Activated CD8-positive, alpha-beta memory T cell treated with anti-CD3 and anti-CD28 coated beads, Interleukin-2, amount 50 U/mL, for 24 hours (primary cell): Measurements from ENCODE around the gene SSNA1.
A peak's percentile ranks its signal among the peaks of the same experiment; 100 is the strongest.
"Not testable (repeated sequence)": the region's sequence is repeated elsewhere in the genome, so short reads cannot be mapped to it uniquely, and the experiment has no call there.

Experiments
- DNase-seq: peaks from one replicate; pipeline ENCODE4 v3.0.0-alpha.2; 2020; ENCODE audit errors: extremely low read depth

Gene SSNA1

DNA sequence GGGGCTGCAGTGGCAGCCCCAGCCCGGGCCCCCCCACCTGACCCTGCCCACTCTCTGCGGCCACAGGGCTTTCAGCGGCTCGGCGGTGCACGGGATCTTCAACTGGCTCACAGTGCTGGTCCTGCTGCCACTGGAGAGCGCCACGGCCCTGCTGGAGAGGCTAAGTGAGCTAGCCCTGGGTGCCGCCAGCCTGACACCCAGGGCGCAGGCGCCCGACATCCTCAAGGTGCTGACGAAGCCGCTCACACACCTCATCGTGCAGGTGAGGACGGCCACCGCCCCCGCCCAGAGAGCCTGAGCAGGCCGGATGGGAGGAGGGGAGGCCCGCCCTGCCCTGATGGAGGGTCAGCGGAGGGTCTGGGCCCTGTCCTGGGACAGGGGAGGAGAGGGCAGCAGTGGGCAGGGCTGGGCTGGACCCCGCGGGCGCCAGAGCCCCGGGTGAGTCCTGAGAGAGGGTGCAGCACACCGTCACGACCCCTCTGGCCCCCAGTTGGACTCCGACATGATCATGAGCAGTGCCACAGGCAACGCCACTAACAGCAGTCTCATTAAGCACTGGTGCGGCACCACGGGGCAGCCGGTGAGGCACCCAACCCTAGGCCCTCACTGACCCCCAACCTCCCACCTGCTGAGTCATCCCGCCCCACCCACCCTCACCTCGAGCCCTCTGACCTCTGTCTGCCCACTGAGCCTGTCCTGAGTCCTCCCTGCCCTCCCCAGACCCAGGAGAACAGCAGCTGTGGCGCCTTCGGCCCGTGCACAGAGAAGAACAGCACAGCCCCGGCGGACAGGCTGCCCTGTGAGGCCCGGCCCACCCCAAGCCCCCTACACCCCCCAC, 44.9 kb downstream of the SSNA1 start:
- no peak for DNase-seq

- no peak for DNase-seq
Observed at GRCh38 chr9:137234055-137234697, 45.7 kb downstream of the SSNA1 start.

DNA sequence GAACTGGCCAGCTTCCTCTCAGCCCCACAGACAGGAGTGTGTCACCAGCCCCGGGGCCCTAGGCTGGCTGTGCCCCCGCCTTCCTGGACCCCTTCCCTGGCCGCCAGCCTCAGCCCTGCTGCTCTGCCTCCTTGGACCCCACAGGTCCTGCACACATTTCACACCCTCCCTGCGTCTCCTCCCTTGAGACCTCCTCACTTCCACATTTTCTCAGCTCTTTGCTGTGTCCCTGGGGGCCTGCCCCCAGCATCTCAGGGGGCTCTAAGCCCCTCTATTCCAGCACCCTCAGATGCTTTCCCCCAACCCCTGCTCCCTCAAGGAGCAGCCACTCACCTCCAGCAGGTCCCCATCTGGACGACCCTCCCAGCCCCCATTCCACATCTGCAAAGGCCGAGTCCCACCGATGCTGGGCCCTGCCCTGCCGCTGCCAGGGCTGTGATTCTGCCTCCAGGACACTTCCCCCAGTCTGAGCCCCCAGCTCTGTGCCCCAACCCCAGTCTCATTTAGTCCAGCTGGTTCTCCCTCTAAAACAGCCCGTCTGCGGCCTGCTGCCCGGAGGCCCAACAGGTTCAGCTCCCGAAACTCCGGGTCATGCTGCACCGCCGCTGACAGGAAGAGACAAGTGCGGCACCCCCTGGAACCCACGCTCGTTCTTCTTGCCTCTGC, 46.4 kb downstream of the SSNA1 start:
- no peak for DNase-seq

DNA sequence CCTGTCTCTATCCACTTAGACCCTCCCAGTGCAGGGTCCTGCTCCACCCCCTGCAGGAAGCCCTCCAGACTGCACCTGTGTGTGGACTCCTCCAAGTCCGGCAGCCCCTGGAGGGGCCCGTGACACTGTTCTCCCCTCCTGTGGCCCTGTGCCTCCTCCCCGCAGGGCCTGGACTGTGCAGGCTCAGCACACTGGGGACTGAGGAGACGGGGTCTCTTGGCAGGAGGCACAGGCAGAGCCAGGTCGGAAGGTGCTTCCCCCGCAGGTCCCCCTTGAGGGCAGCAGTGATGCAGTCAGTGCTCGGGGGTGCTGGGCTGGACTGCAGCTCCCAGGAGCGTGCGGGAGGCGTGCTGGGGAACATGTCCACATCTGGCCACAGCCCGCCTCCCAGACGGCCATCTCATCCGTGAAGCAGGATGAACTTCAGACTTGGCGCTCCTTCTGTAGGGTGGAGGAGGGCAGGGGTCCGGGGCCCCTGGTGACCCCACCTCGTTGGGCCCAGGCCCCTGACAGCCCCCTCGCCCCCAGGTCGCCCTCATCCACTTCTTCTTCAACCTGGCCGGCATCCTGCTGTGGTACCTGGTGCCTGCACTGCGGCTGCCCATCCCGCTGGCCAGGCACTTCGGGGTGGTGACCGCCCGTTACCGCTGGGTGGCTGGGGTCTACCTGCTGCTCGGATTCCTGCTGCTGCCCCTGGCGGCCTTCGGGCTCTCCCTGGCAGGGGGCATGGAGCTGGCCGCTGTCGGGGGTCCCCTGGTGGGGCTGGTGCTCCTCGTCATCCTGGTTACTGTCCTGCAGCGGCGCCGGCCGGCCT, 47.2 kb downstream of the SSNA1 start:
- DNase-seq, result no peak

- peak; percentile 72 for DNase-seq
Observed at GRCh38 chr9:137236238-137236935, 47.9 kb downstream of the SSNA1 start.

DNA sequence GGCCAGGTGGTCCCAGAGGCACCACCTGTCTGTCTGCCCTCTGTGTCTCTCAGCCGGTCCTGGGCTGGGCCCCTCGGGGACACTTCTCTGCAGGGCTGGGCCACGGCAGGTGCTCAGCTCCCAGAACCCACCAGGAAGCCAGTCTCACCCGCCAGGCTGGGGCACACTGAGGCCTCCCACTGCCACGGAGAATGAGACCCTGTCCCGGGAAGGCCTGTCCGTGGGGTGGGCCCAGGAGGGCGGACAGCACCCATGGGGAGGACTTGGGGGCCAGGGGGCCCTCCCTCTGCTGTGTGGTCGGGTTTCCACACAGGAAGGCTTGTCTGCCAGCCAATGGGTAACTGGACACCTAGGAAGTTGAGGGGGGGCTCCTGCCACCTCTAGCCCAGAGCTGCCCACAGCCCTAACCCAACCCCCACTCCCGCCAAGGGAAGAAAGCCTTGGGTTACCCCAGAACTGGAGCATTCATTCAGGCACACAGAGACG, 48.5 kb downstream of the SSNA1 start:
- DNase-seq, result no peak

DNA sequence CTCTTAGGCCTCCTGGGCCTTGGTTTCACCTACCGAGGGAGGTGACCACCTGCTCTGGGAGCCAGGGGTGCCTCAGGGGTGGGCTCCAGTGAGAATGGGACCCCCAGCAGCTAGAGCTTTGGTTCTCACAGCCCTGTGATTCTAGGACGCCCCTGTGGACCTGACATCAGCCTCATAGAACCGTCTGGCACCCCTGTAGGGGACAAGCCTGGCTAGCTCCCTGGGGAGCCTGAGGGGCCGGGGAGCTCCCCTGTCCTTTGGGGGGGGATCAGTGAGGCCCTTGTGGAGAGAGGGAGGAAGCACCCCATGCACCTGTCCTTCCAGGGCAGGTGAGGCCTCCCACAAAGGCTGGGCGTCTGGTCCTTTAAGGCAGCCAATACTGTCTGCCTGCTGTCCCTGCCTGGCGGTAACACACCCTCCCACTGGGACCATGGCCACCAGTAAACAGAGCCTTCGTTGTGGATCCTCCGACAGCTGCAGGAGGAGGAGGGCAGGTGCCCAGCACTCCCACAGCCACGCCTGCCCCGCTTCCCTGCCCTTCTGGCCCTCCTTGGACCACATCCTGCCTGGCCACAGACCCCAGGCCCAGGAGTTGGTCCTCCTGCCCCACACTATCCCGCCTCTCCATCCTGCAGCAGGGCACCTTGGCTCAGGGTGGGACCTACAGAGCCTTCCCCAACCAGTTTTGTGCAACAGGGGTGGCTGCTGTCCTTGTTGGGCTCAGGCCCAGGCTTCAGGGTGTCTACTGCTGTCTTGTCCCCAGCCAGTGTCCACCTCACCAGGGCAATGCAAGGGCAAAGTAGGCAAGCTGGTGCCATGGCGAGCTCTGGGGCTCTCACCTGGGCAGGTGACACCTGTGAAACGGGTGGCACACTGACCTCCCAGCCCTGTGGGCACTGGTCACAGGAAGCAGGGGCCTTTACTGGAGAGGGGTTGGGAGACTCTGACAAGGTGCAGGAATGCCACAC, 49.6 kb downstream of the SSNA1 start:
- DNase-seq, result no peak

GRCh38 chr9:137239541-137240200, 51.2 kb downstream of the SSNA1 start:
- DNase-seq, result not testable (repeated sequence)
